Stimulated activated CD4-positive, alpha-beta T cell treated with anti-CD3 and anti-CD28 coated beads, Interleukin-4, amount 100 ng/mL, for 48 hours (primary cell): Measurements from ENCODE around the gene CELF1.

Experiments
- DNase-seq, 2 donors: peaks; one replicate each; pipeline ENCODE4 v3.0.0-alpha.2; 2020; ENCODE audit warnings: low read depth in 2 of 2

The CELF1 gene

DNA sequence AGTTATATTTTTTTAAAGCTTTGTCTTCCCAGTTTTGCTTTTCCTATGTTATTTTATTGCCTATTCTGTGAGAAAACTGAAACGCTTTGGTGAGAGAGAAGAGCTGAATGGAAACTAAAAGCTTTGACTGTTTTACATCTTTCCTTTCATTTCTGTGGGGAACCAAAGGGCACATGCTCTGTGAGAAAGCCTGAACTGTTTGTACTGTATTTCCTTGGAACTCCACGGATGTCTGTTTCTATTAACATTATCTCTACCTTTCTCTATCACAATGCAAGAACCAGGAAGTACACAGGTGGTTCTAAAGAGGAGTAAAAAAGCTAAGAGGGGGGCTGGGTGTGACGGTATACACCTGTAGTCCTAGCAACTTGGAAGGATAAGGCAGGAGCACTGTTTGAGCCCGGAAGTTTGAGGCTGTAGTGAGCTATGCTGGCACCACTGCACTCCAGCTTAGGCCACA lies 43.8 kb downstream of the CELF1 start:
- no peak for DNase-seq

GRCh38 chr11:47508240-47508957 lies 44.5 kb downstream of the CELF1 start:
- no peak for DNase-seq

DNA sequence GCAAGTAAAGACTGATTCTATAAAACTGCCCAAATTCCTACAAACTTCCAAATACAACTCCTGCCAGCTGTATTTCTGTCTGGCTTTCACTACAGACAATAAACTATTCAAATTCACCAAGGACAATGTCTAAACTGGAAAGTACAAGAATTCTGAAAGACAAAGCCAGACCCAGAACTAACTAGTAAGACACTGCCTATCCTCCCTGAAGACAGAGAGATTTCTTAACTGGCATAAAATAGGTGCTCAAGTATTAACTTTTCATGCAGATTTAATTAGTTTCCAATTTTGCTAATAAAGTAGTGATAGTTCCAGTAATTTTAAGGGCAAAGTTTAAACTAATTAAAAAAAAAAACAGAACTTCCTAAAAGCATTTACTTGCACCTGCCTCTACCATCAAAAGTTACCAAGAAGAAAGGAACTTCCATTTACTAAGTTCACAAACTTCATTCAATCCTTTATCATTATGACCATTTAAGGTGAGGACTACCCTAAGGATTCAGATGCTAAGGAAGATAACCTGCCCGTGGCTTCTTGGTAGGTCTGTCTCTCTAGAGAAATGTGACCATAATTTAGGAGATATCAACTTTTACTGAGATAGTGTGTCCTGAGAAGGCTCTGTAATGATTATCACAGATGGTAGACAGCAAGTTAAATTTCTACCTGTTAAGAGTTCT lies 45.2 kb downstream of the CELF1 start:
- no peak for DNase-seq

DNA sequence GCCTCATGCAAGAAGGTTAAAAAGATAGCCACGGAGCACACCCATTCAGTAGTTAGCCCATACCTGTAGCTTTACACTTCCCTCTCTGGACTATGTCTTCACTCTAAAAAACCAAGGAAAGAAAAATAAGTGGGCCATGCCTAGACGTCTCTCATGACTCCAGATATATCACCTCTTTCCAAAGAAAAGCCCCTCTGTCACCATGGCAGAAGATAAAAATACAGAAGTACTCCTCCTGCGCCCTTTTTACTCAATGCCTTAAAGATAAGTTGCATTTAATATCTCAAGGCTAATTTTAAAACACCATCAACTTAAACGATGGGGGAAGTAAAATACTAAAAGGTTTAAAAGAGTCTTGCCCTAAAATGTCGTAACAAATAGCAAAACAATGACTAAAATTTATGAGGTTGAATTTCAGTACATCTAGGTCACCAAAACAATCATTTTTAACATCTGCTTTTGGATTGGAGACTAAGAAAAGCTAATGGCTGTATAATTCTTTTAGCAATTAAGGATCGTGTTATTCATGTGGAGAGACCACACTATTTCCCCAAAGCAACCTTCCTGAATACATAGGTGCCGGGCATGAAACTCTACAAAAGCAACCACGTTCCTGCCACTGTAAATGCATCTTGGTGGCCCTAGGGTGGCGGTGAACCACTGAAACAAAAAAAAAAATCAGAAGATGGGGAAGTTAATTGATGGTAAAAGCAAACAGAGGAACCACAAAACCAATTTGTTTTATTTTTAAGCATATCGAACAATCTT lies 46.0 kb downstream of the CELF1 start:
- no peak for DNase-seq

- no peak for DNase-seq
Observed at GRCh38 chr11:47506373-47506772, 46.6 kb downstream of the CELF1 start.

GRCh38 chr11:47504910-47505309 lies 48.0 kb downstream of the CELF1 start:
- DNase-seq: no peak

DNA sequence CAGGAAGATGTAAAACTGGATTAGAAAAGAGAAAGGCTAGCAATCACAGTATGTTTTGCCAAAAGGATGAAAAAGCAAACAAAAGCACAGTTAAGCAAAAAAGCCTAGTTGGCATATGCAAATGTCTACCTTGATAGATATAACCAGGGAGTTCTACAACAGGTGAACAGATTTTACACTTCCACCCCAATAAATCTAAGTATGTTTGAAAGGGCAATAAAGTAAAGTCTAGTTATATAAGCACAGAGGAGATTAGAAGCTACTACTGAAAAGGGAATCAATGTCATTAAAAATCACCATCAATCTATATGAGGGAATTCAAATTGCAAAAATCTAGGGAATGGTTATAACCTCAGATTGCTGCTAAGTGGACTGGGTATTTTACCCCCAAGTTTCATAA lies 49.7 kb downstream of the CELF1 start:
- DNase-seq: no peak

DNA sequence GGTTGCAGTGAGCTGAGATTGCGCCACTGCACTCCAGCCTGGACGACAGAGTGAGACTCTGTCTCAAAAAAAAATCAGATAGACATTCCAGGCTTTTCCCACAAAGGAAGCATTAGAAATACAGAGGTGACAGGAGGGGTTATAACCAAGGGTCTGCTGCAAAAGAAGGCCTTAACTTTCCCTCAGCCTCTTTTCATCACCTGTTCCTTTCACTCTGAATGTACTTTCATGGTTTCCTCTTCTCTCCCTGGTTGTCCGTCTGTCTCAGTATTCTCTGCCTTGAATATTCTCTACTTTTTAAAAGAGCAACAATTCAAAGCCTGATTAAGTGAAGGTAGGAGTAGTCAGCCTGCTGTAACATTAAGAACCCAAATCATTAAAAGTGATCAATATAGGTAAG lies 50.2 kb downstream of the CELF1 start:
- no peak for DNase-seq

- no peak for DNase-seq
Observed at GRCh38 chr11:47501101-47501500, 51.8 kb downstream of the CELF1 start.

GRCh38 chr11:47500121-47500520 lies 52.8 kb downstream of the CELF1 start:
- DNase-seq: no peak

GRCh38 chr11:47499614-47500013 lies 53.3 kb downstream of the CELF1 start:
- DNase-seq: no peak

DNA sequence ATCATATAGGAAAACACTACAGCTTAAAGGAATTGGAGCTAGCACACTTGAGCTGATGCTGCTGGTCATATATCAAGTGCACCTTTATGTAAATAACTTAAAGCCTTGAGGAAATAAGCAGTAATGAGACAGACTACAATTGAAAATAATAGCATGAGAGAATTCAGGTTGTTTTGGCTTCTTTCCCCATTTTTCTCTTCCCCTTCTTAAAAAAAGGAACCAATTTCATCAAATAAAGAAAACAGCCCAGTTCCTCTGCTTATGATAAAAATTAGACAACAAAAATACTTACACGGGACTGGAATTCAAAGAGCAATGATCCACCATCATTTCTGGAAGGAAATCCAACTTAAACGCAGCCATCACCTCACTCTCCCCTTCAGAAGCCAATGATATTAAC lies 53.8 kb downstream of the CELF1 start:
- DNase-seq: no peak

- no peak for DNase-seq
Observed at GRCh38 chr11:47498584-47499152, 54.3 kb downstream of the CELF1 start.

DNA sequence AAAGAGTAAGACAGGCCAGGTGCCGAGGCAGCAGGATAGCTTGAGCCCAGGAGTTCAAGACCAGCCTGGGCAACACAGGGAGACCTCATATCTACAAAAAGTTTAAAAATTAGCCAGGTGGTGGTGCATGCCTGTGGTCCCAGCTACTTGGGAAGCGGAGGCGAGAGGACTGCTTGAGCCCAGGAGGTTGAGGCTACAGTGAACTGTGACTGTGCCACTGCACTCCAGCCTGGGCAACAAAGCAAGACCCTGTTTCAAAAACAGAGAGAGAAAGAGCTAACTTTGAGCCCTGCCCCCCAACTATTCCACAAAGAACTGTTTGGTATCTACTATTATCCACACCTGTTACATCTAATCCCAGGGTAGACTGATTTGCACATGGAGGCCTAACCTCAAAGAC lies 54.8 kb downstream of the CELF1 start:
- no peak for DNase-seq

GRCh38 chr11:47496808-47497207 lies 56.1 kb downstream of the CELF1 start:
- no peak for DNase-seq

- DNase-seq: no peak
Observed at GRCh38 chr11:47495856-47496217, 57.1 kb downstream of the CELF1 start.

GRCh38 chr11:47495011-47495855 lies 57.7 kb downstream of the CELF1 start:
- no peak for DNase-seq

DNA sequence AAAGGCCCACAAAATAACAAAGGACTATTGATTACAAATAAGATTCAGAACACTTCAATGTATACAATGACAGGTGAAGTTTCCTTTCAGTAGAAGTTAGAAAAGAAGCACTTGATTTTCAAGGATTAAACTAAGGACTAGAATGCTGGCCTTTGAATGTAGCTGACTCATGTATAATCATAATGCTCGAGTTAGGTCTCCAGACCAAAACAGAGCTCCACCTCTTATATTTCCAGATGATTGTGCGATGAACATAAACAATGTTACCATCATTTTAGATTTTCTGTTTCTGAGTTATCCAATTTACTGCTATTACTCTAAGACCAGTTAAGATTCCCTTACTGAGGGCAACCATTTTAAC lies 63.6 kb downstream of the CELF1 start:
- DNase-seq: no peak

DNA sequence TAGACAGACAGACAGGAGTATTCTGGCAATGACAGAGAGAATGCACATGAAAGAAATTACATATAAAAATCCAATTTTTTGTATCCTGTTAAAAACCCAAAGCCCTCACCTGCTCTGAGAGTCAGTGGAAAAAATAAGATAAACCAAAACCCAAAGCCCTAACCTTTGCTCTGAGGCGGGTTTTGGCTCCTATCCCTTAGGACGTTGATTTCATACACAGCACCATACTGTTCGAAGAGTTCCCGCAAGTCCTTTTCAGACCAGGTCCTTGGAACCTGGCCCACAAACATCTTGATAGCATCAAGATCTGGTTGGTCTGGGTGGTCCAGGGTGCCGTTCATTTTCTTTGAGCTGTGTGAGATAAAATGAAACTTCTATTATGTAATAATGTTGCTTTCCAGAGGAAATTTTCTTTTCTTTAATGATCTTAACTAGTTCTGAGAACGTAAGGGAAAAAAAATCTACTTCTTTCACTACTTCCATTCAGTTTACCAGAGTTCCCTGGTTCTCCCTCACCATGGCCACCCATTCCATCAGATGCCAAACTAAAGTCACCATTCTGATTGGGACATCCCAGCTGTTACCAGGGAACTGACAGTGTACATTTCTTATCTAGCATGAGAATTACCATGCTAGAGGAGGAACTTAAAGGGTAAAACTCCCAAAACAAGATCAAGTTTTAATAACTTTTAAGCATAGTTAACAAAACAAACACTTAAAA lies 64.1 kb downstream of the CELF1 start:
- no peak for DNase-seq

DNA sequence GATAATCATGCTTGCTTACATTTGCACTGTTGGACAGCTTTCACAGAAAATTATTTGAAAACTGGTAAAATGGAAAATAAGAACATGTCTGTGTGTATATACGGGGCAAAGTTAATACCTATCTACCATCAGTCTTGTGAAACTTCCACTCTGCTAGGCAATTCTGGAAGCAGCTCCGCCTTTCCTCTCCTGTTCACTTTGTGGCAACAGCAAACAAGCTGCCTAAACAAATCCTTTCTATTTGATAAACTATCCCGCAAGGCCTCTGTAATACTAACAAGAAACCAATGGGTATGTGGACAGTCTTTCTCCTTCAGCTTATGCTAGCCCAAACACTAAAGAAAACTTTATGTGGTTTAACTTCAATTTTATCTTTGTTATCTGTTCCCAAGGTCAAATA lies 64.8 kb downstream of the CELF1 start:
- no peak for DNase-seq

DNA sequence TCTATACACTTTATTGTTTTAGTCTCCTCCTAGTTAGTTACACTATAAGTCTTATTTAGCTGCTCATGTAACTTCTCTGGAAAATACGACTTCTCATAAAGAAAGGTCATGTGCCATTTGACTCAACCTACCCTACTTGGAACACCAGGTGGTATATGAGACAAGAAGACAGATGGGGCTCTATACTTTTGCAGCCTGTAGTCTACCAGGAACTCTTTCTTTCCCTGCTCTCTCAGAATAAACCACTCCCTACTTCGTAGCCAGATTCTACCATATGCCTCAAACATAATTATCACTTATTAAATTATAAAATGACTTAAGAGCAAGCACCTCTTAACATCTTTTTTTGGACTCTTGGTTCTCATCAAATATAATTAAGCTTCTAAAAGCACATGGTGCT lies 65.5 kb downstream of the CELF1 start:
- no peak for DNase-seq
